WI38 (cell line): Measurements from ENCODE around the gene SLIT1.

Source experiments
- H3K4me3 ChIP-seq: 2 replicates; pipeline ENCODE4 v1.5.1; 2011; ENCODE audit warnings: low read depth, mild to moderate bottlenecking, control low read depth, low read length
- TF ChIP-seq, protein P1 (sequence below): IDR thresholded peaks from 2 replicates; pipeline ENCODE4 v1.5.1; 2012; ENCODE audit warnings: low read depth, mild to moderate bottlenecking, control low read depth, low read length

The SLIT1 gene

DNA sequence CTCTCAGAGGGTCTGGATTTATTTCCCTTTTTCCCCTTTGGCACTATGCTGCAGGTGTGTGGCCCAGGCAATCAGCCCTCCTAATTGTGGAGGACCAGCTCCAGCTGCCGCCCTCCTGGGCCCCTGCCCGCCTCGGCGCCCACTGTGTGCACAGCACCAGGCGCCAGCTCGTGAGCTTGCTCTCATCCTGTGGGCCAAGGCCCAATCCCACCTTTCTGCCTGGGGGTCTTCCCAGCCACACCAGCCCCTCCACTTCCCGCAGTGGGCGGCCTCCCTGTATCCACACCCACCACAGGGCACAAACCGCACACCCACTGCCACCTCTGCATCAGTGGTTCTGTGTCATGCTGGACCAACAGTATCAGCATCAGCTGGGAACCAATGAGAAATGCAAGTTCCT lies 25.5 kb upstream of the SLIT1 start:
- no peak overlapping the region for H3K4me3 ChIP-seq
- TF ChIP-seq, protein P1, sequence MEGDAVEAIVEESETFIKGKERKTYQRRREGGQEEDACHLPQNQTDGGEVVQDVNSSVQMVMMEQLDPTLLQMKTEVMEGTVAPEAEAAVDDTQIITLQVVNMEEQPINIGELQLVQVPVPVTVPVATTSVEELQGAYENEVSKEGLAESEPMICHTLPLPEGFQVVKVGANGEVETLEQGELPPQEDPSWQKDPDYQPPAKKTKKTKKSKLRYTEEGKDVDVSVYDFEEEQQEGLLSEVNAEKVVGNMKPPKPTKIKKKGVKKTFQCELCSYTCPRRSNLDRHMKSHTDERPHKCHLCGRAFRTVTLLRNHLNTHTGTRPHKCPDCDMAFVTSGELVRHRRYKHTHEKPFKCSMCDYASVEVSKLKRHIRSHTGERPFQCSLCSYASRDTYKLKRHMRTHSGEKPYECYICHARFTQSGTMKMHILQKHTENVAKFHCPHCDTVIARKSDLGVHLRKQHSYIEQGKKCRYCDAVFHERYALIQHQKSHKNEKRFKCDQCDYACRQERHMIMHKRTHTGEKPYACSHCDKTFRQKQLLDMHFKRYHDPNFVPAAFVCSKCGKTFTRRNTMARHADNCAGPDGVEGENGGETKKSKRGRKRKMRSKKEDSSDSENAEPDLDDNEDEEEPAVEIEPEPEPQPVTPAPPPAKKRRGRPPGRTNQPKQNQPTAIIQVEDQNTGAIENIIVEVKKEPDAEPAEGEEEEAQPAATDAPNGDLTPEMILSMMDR: no peak

DNA sequence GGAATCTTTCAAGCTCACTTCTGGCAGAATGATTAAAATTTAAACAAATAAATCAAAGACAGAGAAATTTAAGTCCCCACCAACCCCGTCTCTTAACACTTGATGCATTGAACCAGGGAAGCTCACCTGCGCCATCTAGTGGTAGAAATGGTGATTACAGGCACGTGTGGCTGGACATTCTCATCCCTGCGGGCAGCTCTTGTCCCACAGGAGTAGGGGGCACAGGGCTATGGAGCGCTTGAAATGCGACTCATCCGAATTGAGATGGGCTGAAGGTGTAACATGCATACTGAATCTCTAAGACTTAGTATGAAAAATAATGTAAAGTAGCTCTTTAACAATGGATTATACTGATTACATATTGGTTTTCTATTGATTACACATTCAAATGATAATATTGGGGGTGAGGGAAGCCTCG lies 24.8 kb upstream of the SLIT1 start:
- H3K4me3 ChIP-seq: no peak overlapping the region
- TF ChIP-seq, protein P1: peak; percentile 86

DNA sequence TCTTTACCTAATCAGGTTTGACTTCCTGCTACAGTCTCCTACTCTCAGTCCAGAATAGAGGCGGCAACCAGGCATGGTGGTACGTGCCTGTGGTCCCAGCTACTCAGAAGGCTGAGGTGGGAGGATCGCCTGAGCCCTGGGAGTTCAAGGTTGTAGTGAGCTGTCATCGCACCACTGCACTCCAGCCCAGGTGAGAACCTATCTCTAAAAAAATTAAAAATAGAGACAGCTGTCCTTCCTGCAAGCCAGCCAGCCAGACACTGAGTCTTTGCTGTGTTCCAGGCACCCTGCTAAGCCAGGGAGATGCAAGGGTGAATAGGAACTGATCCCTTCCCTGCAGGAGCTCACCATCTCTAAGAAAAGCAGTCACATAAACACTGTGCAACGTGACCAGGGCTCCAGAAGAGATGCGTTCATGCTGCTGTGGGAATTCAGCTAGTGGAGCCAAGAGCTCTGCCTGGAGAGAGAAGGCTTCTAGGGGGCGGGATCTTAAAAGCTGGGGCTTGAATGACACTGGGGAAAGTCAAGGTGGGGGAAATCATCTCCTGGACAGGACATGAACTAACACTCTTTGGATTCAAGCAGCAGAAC lies 22.1 kb upstream of the SLIT1 start:
- H3K4me3 ChIP-seq: no peak overlapping the region
- TF ChIP-seq, protein P1: no peak

DNA sequence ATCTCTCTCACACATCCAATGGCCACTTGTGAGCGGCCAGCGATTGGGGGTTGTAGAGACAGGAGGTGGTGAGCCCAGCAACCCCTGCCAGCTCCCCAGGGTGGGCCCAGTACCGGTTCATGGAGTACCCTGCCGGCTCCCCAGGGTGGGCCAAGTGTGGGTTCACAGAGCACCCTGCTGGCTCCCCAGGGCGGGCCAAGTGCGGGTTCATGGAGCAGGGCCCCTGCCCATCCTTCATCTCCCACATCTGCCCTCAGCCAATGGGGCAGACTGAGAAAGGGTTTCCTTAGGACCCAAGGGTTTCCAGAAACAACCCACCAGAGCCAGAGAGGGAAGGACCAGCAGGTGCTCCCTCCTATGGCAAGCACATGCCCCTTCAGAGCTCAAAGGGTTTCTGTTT lies 21.4 kb upstream of the SLIT1 start:
- TF ChIP-seq, protein P1: no peak
- H3K4me3 ChIP-seq: no peak overlapping the region

DNA sequence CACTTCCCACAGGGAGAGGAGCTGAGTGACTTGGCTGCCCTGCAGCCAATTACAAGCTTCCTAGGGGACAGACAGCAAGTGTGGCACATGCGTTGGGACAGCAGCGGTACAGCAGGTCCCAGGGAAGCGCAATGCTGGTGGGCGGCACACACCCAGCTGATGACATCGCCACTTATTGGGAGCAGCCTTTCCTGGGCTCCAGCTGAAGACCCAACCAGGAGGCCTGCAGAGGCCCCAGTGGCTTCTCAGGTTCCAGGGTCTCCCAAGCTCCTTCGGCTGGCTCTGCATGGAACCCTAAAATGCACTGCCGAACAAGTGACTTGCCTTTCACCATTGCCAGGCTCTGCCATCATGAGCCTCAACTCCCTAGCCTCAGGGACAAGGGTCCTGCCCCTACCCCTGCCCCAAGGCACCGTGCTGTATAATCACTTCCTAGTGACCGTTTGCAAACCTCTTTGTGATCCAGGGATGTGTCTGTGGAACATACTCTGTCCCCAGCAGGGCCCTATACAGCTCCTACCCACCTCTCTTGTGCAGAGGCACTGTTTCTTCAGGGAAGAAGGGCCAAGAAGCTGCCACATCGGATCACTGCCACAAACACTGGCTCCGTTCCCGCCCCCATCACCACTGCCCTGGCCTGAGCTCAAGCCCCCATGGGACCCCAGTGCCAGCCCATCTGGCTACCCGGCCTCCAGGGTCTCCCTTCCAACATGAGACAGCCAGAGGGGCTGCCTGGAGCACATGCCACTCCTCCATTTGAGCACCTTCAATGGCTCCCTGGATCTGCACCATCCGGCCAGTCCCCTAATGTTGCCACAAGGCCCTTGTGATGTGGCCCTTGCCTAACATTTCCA lies 19.3 kb upstream of the SLIT1 start:
- TF ChIP-seq, protein P1: no peak
- H3K4me3 ChIP-seq: no peak overlapping the region

DNA sequence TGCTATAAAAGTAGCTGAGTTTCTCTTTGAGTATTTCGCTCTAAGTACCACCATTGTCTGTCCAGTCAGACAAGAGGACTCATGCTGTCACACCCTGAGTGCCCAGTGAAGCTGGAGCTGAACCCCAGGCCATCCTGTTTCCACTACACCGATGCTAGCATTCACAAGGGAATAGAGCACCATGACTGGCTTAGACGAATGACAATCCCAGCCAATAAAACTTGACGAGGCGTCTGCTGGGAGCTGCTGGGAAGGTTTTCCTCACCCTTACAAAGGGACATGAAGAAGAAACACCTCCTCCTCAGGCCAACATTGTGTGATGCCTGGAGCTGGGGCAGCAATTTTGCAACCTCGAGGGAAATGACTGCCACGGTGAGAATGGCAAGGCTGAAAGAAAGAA lies 17.5 kb upstream of the SLIT1 start:
- TF ChIP-seq, protein P1: no peak
- no peak overlapping the region for H3K4me3 ChIP-seq

DNA sequence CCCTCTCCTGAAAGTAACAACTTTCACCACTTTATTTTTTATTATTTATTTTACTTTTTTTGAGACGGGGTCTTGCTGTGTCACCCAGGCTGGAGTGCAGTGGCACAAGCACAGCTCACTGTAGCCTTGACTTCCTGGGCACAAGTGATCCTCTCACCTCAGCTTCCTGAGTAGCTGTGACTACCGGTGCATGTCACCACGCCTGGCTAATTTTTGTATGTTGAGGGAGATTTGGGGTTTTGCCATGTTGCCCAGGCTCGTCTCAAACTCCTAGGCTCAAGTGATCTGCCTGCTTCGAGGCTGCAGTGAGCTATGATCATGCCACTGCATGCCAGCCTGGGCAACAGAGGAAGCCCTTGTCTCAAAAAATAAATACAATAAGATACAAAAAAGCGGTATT lies 14.9 kb upstream of the SLIT1 start:
- TF ChIP-seq, protein P1: no peak
- no peak overlapping the region for H3K4me3 ChIP-seq
